ENCODE results near the gene SPOCK1.

The SPOCK1 gene

DNA sequence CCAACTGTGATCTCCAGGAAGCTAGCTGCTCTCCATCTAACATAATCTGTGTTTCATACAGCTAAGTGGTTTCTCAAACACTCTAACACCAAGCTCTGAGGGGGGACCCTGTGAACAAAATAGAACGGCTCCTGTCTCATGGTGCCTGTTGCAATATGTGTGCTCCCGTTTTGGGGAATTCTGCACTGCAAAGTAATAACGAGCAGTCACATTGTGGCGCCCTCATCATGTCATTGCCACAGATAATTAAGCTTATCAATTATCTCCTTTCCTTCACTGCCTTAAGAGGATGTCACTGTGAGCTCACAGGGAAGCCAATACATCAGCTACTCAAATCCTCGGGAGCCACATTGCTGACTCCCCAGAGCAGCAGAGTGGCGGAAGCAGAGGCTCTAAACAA is 416.2 kb downstream of the SPOCK1 start:
- CTCF ChIA-PET = interaction anchor here (1.3 kb wide), 1 partner anchor 11 kb away, joined by 3 read pairs; no protein-coding TSS in a partner anchor
- POLR2A ChIA-PET = no interaction called here
- H3K9me3 ChIP-seq (ENCODE audit: control extremely low read depth in 1 of 5, control insufficient read depth in 4 of 5, insufficient read depth in 2 of 5, low read depth in 1 of 5, low read length in 4 of 5) = no peaks in the 10 kb centered on the region

DNA sequence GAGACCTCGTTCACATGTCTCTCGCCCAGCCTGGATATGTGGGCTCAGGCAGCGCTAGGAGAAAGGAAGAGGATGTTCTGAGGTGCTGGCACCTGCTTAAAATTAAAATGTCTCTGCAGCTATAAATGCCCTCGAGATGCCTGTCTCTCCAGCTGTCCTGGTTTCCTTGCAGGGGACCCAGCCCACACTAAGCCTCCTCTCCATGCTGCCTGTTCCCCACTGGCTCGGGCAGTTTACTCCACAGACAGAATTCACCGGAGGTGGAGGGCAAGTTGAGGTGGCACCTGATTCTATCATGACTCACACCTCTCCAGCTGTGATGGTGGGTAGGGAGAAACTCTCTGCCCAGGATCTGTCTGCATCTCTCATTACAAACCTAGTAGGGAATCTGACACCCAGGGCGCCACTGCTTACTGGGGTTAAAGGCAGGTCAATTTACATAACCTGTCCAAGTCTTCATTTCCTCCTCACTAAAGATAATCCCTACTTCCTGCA is 420.9 kb downstream of the SPOCK1 start:
- DNase-seq = no peak
- H3K27ac ChIP-seq (ENCODE audit: insufficient read depth in 1 of 2, low read depth in 1 of 2, low read length in 2 of 2, poor library complexity in 1 of 2, severe bottlenecking in 2 of 2) = no peak overlapping the region
- H3K9me3 ChIP-seq (ENCODE audit: control extremely low read depth in 1 of 5, control insufficient read depth in 4 of 5, insufficient read depth in 2 of 5, low read depth in 1 of 5, low read length in 4 of 5) = no peaks in the 10 kb centered on the region
- H3K36me3 ChIP-seq (ENCODE audit: control insufficient read depth in 4 of 4, insufficient read depth in 4 of 4, low read length in 3 of 4) = no peaks in the 10 kb centered on the region
- H3K27me3 ChIP-seq (replicated peaks in 2 of 5; ENCODE audit: control insufficient read depth in 4 of 5, insufficient read depth in 5 of 5, low read length in 4 of 5) = peaks cover 0 to 18% (median 2%) of the 10 kb centered on the region in 5 experiments
- no peaks in the 10 kb centered on the region for H3K4me1 ChIP-seq (ENCODE audit: control extremely low read depth in 1 of 4, control insufficient read depth in 4 of 4, insufficient read depth in 4 of 4, low read length in 3 of 4)
- POLR2A ChIA-PET = no interaction called here
- WGBS (ENCODE audit: insufficient coverage) = 76% methylated on average over 4 of the region's 7 CpGs
- CTCF ChIA-PET = interaction anchor here (1.3 kb wide), 1 partner anchor 8 kb away, joined by 4 read pairs; no protein-coding TSS in a partner anchor
- H3K4me3 ChIP-seq (ENCODE audit: control insufficient read depth in 1 of 7, extremely low read depth in 1 of 7, insufficient read depth in 4 of 7, low read depth in 2 of 7, low read length in 6 of 7) = no peak overlapping the region

More for the DNA sequence above, 416.2 kb downstream of the SPOCK1 start:
- Histone ChIP-seq H3K36me3 (ENCODE audit: control insufficient read depth in 4 of 4, insufficient read depth in 4 of 4, low read length in 3 of 4) (no peaks in the 10 kb centered on the region), H3K4me1 (ENCODE audit: control extremely low read depth in 1 of 4, control insufficient read depth in 4 of 4, insufficient read depth in 4 of 4, low read length in 3 of 4) (no peaks in the 10 kb centered on the region), H3K4me3 (ENCODE audit: control insufficient read depth in 1 of 7, extremely low read depth in 1 of 7, insufficient read depth in 4 of 7, low read depth in 2 of 7, low read length in 6 of 7) (no peak overlapping the region), H3K27ac (ENCODE audit: insufficient read depth in 1 of 2, low read depth in 1 of 2, low read length in 2 of 2, poor library complexity in 1 of 2, severe bottlenecking in 2 of 2) (no peak overlapping the region), H3K27me3 (replicated peaks in 2 of 5; ENCODE audit: control insufficient read depth in 4 of 5, insufficient read depth in 5 of 5, low read length in 4 of 5) (peaks cover 0 to 22% (median 3%) of the 10 kb centered on the region in 5 experiments)
- DNase-seq = no peak
- whole genome bisulfite sequencing (ENCODE audit: insufficient coverage) = 99% methylated on average over 6 of the region's 6 CpGs

- no peak for DNase-seq
- CTCF ChIA-PET = no interaction called here
- Histone ChIP-seq H3K36me3 (ENCODE audit: control insufficient read depth in 4 of 4, insufficient read depth in 4 of 4, low read length in 3 of 4) (no peaks in the 10 kb centered on the region), H3K27me3 (replicated peaks in 2 of 5; ENCODE audit: control insufficient read depth in 4 of 5, insufficient read depth in 5 of 5, low read length in 4 of 5) (peaks cover 0 to 14% (median 3%) of the 10 kb centered on the region in 5 experiments), H3K9me3 (ENCODE audit: control extremely low read depth in 1 of 5, control insufficient read depth in 4 of 5, insufficient read depth in 2 of 5, low read depth in 1 of 5, low read length in 4 of 5) (no peaks in the 10 kb centered on the region), H3K4me1 (ENCODE audit: control extremely low read depth in 1 of 4, control insufficient read depth in 4 of 4, insufficient read depth in 4 of 4, low read length in 3 of 4) (no peaks in the 10 kb centered on the region), H3K4me3 (ENCODE audit: control insufficient read depth in 1 of 7, extremely low read depth in 1 of 7, insufficient read depth in 4 of 7, low read depth in 2 of 7, low read length in 6 of 7) (no peak overlapping the region), H3K27ac (ENCODE audit: insufficient read depth in 1 of 2, low read depth in 1 of 2, low read length in 2 of 2, poor library complexity in 1 of 2, severe bottlenecking in 2 of 2) (no peak overlapping the region)
- POLR2A ChIA-PET = no interaction called here
- 61% methylated on average over 5 of the region's 7 CpGs for WGBS (ENCODE audit: insufficient coverage)
Observed at GRCh38 chr5:137075163-137075970, 423.8 kb downstream of the SPOCK1 start.

DNA sequence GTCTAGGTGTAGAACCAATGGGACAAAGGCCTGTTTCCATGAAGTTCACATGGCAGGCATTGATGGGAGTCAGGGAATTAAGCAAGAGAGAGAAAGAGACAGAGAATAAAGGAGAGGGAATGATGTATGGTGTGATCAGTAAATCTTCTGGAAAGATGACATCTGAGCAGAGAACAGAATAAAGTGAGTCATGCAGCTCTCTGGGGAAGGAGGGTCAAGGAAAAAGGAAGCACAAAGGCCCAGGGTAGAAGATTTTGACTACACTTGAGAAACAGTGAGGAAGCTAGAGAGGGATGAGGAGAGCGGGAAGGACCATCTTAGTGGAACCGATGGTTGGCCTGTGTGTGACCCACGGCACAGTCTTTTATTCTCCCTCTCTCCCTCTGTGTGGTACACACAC is 425.9 kb downstream of the SPOCK1 start:
- Histone ChIP-seq H3K9me3 (ENCODE audit: control extremely low read depth in 1 of 5, control insufficient read depth in 4 of 5, insufficient read depth in 2 of 5, low read depth in 1 of 5, low read length in 4 of 5) (no peaks in the 10 kb centered on the region), H3K4me1 (ENCODE audit: control extremely low read depth in 1 of 4, control insufficient read depth in 4 of 4, insufficient read depth in 4 of 4, low read length in 3 of 4) (no peaks in the 10 kb centered on the region), H3K4me3 (ENCODE audit: control insufficient read depth in 1 of 7, extremely low read depth in 1 of 7, insufficient read depth in 4 of 7, low read depth in 2 of 7, low read length in 6 of 7) (no peak overlapping the region), H3K27me3 (replicated peaks in 2 of 5; ENCODE audit: control insufficient read depth in 4 of 5, insufficient read depth in 5 of 5, low read length in 4 of 5) (peaks cover 0 to 4% (median 3%) of the 10 kb centered on the region in 5 experiments), H3K36me3 (ENCODE audit: control insufficient read depth in 4 of 4, insufficient read depth in 4 of 4, low read length in 3 of 4) (no peaks in the 10 kb centered on the region), H3K27ac (ENCODE audit: insufficient read depth in 1 of 2, low read depth in 1 of 2, low read length in 2 of 2, poor library complexity in 1 of 2, severe bottlenecking in 2 of 2) (no peak overlapping the region)
- WGBS (ENCODE audit: insufficient coverage) = no CpG with 5 or more reads among the region's 3 CpGs
- POLR2A ChIA-PET = no interaction called here
- CTCF ChIA-PET = no interaction called here
- DNase-seq = no peak

DNA sequence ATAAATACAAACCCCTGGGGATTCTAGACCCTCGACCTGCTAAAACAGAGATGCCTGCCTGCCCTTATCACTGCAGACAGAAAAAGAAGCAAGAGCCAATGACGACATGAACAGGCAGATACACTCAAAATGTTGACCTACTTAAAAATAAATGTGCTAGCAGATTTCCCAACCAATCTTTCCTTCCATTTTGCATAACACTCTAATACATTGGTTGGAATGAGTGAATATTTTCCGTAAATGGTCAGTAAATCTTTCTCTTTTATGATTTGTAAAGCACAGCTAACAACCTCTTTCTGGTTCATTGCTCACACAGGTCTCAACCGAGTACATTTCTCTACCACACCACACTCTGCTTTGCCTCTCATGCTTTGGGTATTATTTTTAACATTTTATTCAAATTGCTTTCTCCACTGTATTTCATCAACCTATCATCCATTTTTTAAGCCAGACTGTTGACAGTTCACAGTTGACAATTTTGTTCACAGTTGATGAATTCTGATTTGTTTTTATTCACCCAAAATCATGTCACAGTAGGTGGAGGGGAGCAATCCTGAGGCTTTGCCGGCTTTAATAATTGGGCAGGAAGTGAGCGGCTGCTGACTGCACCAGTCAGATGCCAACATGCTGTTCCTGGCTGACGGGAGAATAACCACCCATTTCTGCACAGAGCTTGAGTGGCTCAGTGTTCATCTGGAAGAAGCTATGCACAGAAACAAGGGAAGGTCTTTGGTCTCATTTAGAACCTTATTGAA is 426.6 kb downstream of the SPOCK1 start:
- H3K36me3 ChIP-seq (ENCODE audit: control insufficient read depth in 4 of 4, insufficient read depth in 4 of 4, low read length in 3 of 4) = no peaks in the 10 kb centered on the region
- H3K27me3 ChIP-seq (replicated peaks in 2 of 5; ENCODE audit: control insufficient read depth in 4 of 5, insufficient read depth in 5 of 5, low read length in 4 of 5) = peaks cover 0 to 3% (median 0%) of the 10 kb centered on the region in 5 experiments
- H3K9me3 ChIP-seq (ENCODE audit: control extremely low read depth in 1 of 5, control insufficient read depth in 4 of 5, insufficient read depth in 2 of 5, low read depth in 1 of 5, low read length in 4 of 5) = no peaks in the 10 kb centered on the region
- DNase-seq = no peak
- POLR2A ChIA-PET = no interaction called here
- no peak overlapping the region for H3K27ac ChIP-seq (ENCODE audit: insufficient read depth in 1 of 2, low read depth in 1 of 2, low read length in 2 of 2, poor library complexity in 1 of 2, severe bottlenecking in 2 of 2)
- 97% methylated on average over 5 of the region's 7 CpGs for WGBS (ENCODE audit: insufficient coverage)
- no peaks in the 10 kb centered on the region for H3K4me1 ChIP-seq (ENCODE audit: control extremely low read depth in 1 of 4, control insufficient read depth in 4 of 4, insufficient read depth in 4 of 4, low read length in 3 of 4)
- H3K4me3 ChIP-seq (ENCODE audit: control insufficient read depth in 1 of 7, extremely low read depth in 1 of 7, insufficient read depth in 4 of 7, low read depth in 2 of 7, low read length in 6 of 7) = no peak overlapping the region
- CTCF ChIA-PET = no interaction called here

- Histone ChIP-seq H3K27me3 (replicated peaks in 2 of 5; ENCODE audit: control insufficient read depth in 4 of 5, insufficient read depth in 5 of 5, low read length in 4 of 5) (peaks cover 0 to 3% (median 0%) of the 10 kb centered on the region in 5 experiments), H3K36me3 (ENCODE audit: control insufficient read depth in 4 of 4, insufficient read depth in 4 of 4, low read length in 3 of 4) (no peaks in the 10 kb centered on the region), H3K9me3 (ENCODE audit: control extremely low read depth in 1 of 5, control insufficient read depth in 4 of 5, insufficient read depth in 2 of 5, low read depth in 1 of 5, low read length in 4 of 5) (no peaks in the 10 kb centered on the region), H3K4me3 (ENCODE audit: control insufficient read depth in 1 of 7, extremely low read depth in 1 of 7, insufficient read depth in 4 of 7, low read depth in 2 of 7, low read length in 6 of 7) (no peak overlapping the region), H3K27ac (ENCODE audit: insufficient read depth in 1 of 2, low read depth in 1 of 2, low read length in 2 of 2, poor library complexity in 1 of 2, severe bottlenecking in 2 of 2) (no peak overlapping the region), H3K4me1 (ENCODE audit: control extremely low read depth in 1 of 4, control insufficient read depth in 4 of 4, insufficient read depth in 4 of 4, low read length in 3 of 4) (no peaks in the 10 kb centered on the region)
- POLR2A ChIA-PET = no interaction called here
- CTCF ChIA-PET = no interaction called here
- no peak for DNase-seq
- no CpG with 5 or more reads among the region's 2 CpGs for WGBS (ENCODE audit: insufficient coverage)
Observed at GRCh38 chr5:137071931-137072330, 427.2 kb downstream of the SPOCK1 start.

DNA sequence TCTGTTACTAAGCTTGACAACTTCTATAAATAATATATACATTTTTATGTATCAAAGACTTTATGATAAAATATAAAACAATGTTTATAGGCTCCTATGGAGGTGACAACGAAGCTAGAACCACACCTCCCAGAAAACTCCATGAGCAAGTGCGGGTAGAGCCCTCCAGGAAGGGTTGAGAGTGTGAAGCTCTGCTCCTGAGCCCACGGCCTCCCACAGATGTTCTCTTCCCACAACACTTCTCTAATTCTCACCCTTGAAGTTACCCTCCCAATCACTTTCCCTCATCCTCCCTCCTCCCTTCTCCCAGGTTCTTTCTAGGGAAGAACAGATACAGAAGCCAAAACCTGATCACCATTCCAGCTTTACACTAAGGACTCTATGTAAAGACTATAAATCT is 427.6 kb downstream of the SPOCK1 start:
- ChIA-PET POLR2A (interaction anchor here (0.6 kb wide), 1 partner anchor 980 kb away, joined by 3 read pairs; no protein-coding TSS in a partner anchor), CTCF (no interaction called here)
- Histone ChIP-seq H3K4me3 (ENCODE audit: control insufficient read depth in 1 of 7, extremely low read depth in 1 of 7, insufficient read depth in 4 of 7, low read depth in 2 of 7, low read length in 6 of 7) (no peak overlapping the region), H3K9me3 (ENCODE audit: control extremely low read depth in 1 of 5, control insufficient read depth in 4 of 5, insufficient read depth in 2 of 5, low read depth in 1 of 5, low read length in 4 of 5) (no peaks in the 10 kb centered on the region), H3K27me3 (replicated peaks in 2 of 5; ENCODE audit: control insufficient read depth in 4 of 5, insufficient read depth in 5 of 5, low read length in 4 of 5) (peaks cover 0 to 3% (median 0%) of the 10 kb centered on the region in 5 experiments), H3K27ac (ENCODE audit: insufficient read depth in 1 of 2, low read depth in 1 of 2, low read length in 2 of 2, poor library complexity in 1 of 2, severe bottlenecking in 2 of 2) (no peak overlapping the region), H3K4me1 (ENCODE audit: control extremely low read depth in 1 of 4, control insufficient read depth in 4 of 4, insufficient read depth in 4 of 4, low read length in 3 of 4) (no peaks in the 10 kb centered on the region), H3K36me3 (ENCODE audit: control insufficient read depth in 4 of 4, insufficient read depth in 4 of 4, low read length in 3 of 4) (no peaks in the 10 kb centered on the region)
- DNase-seq = no peak
- WGBS (ENCODE audit: insufficient coverage) = 100% methylated on average over 1 of the region's 3 CpGs
